RWPE2 (cell line): ENCODE data around the gene THSD4.

ENCODE experiments used
- ATAC-seq: fragments of 200-7000 bp; cut with Tn5 transposase; 3 replicates; pipeline ENCODE4 v1.9.1; 2021; ENCODE audit warnings: low read depth
- DNase-seq: peaks from one replicate; pipeline ENCODE4 v3.0.0-alpha.2; 2020; ENCODE audit warnings: low spot score
- H3K27ac ChIP-seq: fragments of 450-650 bp; 2 replicates; pipeline ENCODE4 v1.5.1; 2017; ENCODE audit warnings: mild to moderate bottlenecking; ENCODE audit not compliant: poor library complexity, severe bottlenecking
- H3K27me3 ChIP-seq: fragments of 250-450 bp; sonication (Bioruptor Pico); 2 replicates; pipeline ENCODE4 v1.5.1; 2021; ENCODE audit warnings: mild to moderate bottlenecking, moderate library complexity; ENCODE audit not compliant: insufficient read depth, poor library complexity, severe bottlenecking
- H3K36me3 ChIP-seq: fragments of 250-450 bp; sonication (Bioruptor Pico); 2 replicates; pipeline ENCODE4 v1.5.1; 2020; ENCODE audit warnings: low read depth, mild to moderate bottlenecking, moderate library complexity
- H3K4me1 ChIP-seq: fragments of 250-450 bp; sonication (Bioruptor Pico); 2 replicates; pipeline ENCODE4 v1.5.1; 2021; ENCODE audit warnings: mild to moderate bottlenecking, moderate library complexity; ENCODE audit not compliant: insufficient read depth, poor library complexity, severe bottlenecking
- H3K4me3 ChIP-seq: fragments of 250-450 bp; sonication (Bioruptor Pico); 2 replicates; pipeline ENCODE4 v1.5.1; 2021; ENCODE audit warnings: mild to moderate bottlenecking, moderate library complexity; ENCODE audit not compliant: severe bottlenecking
- H3K9me3 ChIP-seq: fragments of 250-450 bp; sonication (Bioruptor Pico); 2 replicates; pipeline ENCODE4 v1.5.1; 2021; ENCODE audit warnings: mild to moderate bottlenecking, moderate library complexity; ENCODE audit not compliant: severe bottlenecking
- CTCF ChIP-seq: fragments of 450-650 bp; IDR thresholded peaks from one replicate; pipeline ENCODE4 v1.5.1; 2017; ENCODE audit warnings: mild to moderate bottlenecking, moderate library complexity; ENCODE audit not compliant: poor library complexity, severe bottlenecking

The THSD4 gene

DNA sequence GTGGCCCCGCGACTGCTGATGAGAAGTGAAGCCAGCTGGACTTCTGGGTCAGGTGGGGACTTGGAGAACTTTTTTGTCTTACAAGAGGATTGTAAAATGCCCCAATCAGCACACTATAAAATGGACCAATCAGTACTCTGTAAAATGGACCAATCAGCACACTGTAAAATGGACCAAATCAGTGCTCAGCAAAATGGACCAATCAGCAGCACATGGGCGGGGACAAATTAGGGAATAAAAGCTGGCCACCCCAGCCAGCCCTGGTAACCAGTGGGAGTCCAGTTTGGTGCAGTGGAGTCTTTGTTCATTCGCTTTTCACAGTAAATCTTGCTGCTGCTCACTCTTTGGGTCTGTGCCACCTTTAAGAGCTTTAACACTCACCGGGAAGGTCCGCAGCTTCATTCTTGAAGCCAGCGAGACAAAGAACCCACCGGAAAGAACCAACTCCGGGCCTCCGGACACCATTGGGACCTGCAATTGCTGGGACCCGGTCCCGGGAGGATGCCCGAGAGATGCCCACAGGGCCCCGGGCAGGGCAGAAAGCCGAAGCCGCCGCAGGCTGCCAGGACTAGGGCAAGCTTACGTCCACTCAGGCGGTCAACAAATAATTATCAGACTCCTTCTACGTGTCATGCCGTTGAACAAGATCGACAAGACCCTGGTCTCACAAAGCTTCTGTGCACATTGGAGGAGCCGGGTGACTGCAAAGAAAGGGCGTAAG, 686.8 kb downstream of the THSD4 start:
- DNase-seq: no peak
- Histone ChIP-seq H3K27ac (no peak overlapping the region), H3K4me3 (no peak overlapping the region), H3K4me1 (peaks cover 5% of the 10 kb centered on the region), H3K27me3 (no peaks in the 10 kb centered on the region), H3K36me3 (no peaks in the 10 kb centered on the region), H3K9me3 (no peaks in the 10 kb centered on the region)
- ATAC-seq: no peak
- no peak for TF ChIP-seq CTCF

GRCh38 chr15:71802770-71803169, 687.5 kb downstream of the THSD4 start:
- H3K36me3 ChIP-seq: no peaks in the 10 kb centered on the region
- ATAC-seq (no peak), DNase-seq (no peak)
- peak; percentile 46 for TF ChIP-seq CTCF
- no peaks in the 10 kb centered on the region for H3K27me3 ChIP-seq
- no peak overlapping the region for H3K4me3 ChIP-seq
- no peak overlapping the region for H3K27ac ChIP-seq
- H3K4me1 ChIP-seq: peaks cover 5% of the 10 kb centered on the region
- H3K9me3 ChIP-seq: no peaks in the 10 kb centered on the region

- DNase-seq (no peak), ATAC-seq (no peak)
- Histone ChIP-seq H3K27me3 (no peaks in the 10 kb centered on the region), H3K4me1 (peaks cover 5% of the 10 kb centered on the region), H3K9me3 (no peaks in the 10 kb centered on the region), H3K27ac (no peak overlapping the region), H3K36me3 (no peaks in the 10 kb centered on the region), H3K4me3 (no peak overlapping the region)
- no peak for TF ChIP-seq CTCF
These were observed 689.0 kb downstream of the THSD4 start for GRCh38 chr15:71804226-71804625.

DNA sequence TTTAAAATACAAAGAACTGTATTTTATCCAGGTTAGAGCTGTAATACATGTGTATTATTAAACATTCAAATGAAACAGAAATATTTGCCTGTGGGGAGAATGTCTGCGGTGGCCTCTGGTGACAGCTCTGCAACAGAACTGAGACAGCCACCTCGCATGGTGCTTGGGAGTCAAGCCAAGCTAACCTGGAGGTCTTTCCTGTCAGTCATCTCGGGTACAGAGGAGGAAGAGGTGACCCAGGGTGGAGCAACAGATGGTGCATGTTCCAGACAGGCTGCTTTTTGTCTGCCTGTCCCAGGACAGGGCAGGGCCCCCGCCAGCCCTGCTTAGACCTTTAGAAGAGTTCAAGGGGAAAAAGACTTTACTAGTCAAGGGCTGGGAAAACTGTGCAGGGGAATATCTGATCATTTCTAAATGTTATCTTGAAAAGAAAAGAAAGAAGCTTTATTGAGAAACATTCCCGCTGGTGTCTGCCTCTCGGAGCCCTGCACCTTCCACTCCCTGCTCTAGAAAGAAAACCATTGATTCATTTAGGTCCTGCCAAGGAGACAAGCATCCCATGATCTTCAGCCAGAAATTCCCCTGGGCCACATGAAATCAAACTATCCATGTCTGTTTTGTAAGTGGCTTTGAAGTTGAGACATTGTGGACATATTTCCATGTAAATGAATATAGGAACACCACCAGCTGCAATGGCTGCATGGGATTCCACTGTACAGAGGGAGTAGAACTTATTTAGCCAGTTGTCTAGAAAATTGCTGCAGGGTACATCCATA, 689.6 kb downstream of the THSD4 start:
- no peak for ATAC-seq

More for the DNA sequence above, 689.6 kb downstream of the THSD4 start:
- no peaks in the 10 kb centered on the region for H3K36me3 ChIP-seq
- H3K27me3 ChIP-seq: no peaks in the 10 kb centered on the region
- peaks cover 5% of the 10 kb centered on the region for H3K4me1 ChIP-seq
- no peak overlapping the region for H3K27ac ChIP-seq
- TF ChIP-seq CTCF: no peak
- no peak overlapping the region for H3K4me3 ChIP-seq
- no peak for DNase-seq
- H3K9me3 ChIP-seq: no peaks in the 10 kb centered on the region
